HEK293 (cell line): ENCODE measurements around the gene TRMU.

Source experiments
- GLI4 ChIP-seq: fragments of 450-650 bp; formaldehyde crosslinking; IDR thresholded peaks from 2 replicates; pipeline ENCODE4 v1.5.1; 2016; ENCODE audit warnings: missing biosample characterization, missing genetic modification characterization
- MYNN ChIP-seq: fragments of 450-650 bp; formaldehyde crosslinking; IDR thresholded peaks from 2 replicates; pipeline ENCODE4 v1.5.1; 2016; ENCODE audit warnings: missing biosample characterization, missing genetic modification characterization, borderline replicate concordance
- ZBTB17 ChIP-seq: fragments of 450-650 bp; formaldehyde crosslinking; IDR thresholded peaks from 2 replicates; pipeline ENCODE4 v1.5.1; 2016; ENCODE audit warnings: missing biosample characterization, missing genetic modification characterization
- ZBTB21 ChIP-seq: fragments of 450-650 bp; formaldehyde crosslinking; IDR thresholded peaks from 2 replicates; pipeline ENCODE4 v1.5.1; 2017; ENCODE audit warnings: missing biosample characterization, missing genetic modification characterization
- ZFHX2 ChIP-seq: fragments of 450-650 bp; formaldehyde crosslinking; conservative IDR thresholded peaks from 2 replicates; pipeline ENCODE4 v1.5.1; 2016; ENCODE audit warnings: missing biosample characterization, missing genetic modification characterization
- ZNF169 ChIP-seq: fragments of 450-650 bp; formaldehyde crosslinking; IDR thresholded peaks from 2 replicates; pipeline ENCODE4 v1.5.1; 2016; ENCODE audit warnings: missing biosample characterization, missing genetic modification characterization
- ZNF350 ChIP-seq: fragments of 450-650 bp; formaldehyde crosslinking; IDR thresholded peaks from 2 replicates; pipeline ENCODE4 v1.5.0; 2017; ENCODE audit warnings: missing biosample characterization, mild to moderate bottlenecking, missing genetic modification characterization
- ZNF473 ChIP-seq: fragments of 450-650 bp; formaldehyde crosslinking; IDR thresholded peaks from 2 replicates; pipeline ENCODE4 v1.5.1; 2017; ENCODE audit warnings: missing biosample characterization, missing genetic modification characterization
- ZSCAN30 ChIP-seq: fragments of 450-650 bp; IDR thresholded peaks from 2 replicates; pipeline ENCODE4 v1.5.1; 2018; ENCODE audit warnings: missing biosample characterization, mild to moderate bottlenecking, missing genetic modification characterization, moderate library complexity
- TF ChIP-seq, protein P1 (sequence below): fragments of 450-650 bp; formaldehyde crosslinking; IDR thresholded peaks from 2 replicates; pipeline ENCODE4 v1.5.1; 2016; ENCODE audit warnings: missing biosample characterization, missing genetic modification characterization
- TF ChIP-seq, protein P2 (sequence below): fragments of 450-650 bp; formaldehyde crosslinking; IDR thresholded peaks from 2 replicates; pipeline ENCODE4 v1.5.1; 2016; ENCODE audit warnings: missing biosample characterization, missing genetic modification characterization
- TF ChIP-seq, protein P3 (sequence below): fragments of 450-650 bp; formaldehyde crosslinking; IDR thresholded peaks from 2 replicates; pipeline ENCODE4 v1.5.1; 2016; ENCODE audit warnings: missing biosample characterization, missing genetic modification characterization

DNA sequence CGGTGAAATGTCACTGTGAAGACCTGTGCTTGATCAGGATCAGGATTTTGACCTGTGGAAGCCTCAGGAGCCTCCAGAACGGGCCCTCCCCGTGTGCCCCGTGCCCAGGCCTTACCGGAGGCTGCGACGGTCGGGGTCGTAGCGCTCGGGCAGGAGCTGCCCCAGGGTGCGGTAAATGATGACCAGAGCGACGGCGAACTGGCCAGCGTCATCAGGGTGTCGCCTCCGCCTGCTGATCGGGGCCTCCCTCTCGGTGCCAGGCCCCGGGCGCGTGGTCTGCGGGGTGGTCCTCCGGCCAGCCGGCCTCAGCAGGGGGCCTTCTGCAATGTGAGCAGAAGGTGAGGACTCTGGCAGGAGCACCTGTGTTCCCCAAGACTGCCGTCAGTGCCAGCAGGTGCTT lies 46.2 kb downstream of the TRMU start:
- TF ChIP-seq, protein P1, sequence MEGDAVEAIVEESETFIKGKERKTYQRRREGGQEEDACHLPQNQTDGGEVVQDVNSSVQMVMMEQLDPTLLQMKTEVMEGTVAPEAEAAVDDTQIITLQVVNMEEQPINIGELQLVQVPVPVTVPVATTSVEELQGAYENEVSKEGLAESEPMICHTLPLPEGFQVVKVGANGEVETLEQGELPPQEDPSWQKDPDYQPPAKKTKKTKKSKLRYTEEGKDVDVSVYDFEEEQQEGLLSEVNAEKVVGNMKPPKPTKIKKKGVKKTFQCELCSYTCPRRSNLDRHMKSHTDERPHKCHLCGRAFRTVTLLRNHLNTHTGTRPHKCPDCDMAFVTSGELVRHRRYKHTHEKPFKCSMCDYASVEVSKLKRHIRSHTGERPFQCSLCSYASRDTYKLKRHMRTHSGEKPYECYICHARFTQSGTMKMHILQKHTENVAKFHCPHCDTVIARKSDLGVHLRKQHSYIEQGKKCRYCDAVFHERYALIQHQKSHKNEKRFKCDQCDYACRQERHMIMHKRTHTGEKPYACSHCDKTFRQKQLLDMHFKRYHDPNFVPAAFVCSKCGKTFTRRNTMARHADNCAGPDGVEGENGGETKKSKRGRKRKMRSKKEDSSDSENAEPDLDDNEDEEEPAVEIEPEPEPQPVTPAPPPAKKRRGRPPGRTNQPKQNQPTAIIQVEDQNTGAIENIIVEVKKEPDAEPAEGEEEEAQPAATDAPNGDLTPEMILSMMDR (tag by site-specific recombination), result no peak
- TF ChIP-seq, protein P2, sequence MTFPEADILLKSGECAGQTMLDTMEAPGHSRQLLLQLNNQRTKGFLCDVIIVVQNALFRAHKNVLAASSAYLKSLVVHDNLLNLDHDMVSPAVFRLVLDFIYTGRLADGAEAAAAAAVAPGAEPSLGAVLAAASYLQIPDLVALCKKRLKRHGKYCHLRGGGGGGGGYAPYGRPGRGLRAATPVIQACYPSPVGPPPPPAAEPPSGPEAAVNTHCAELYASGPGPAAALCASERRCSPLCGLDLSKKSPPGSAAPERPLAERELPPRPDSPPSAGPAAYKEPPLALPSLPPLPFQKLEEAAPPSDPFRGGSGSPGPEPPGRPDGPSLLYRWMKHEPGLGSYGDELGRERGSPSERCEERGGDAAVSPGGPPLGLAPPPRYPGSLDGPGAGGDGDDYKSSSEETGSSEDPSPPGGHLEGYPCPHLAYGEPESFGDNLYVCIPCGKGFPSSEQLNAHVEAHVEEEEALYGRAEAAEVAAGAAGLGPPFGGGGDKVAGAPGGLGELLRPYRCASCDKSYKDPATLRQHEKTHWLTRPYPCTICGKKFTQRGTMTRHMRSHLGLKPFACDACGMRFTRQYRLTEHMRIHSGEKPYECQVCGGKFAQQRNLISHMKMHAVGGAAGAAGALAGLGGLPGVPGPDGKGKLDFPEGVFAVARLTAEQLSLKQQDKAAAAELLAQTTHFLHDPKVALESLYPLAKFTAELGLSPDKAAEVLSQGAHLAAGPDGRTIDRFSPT (tag by site-specific recombination), result no peak
- no peak for TF ChIP-seq ZBTB21 (tag by site-specific recombination)
- no peak for TF ChIP-seq ZSCAN30 (tag by site-specific recombination)
- TF ChIP-seq ZNF473, result no peak
- no peak for TF ChIP-seq ZFHX2 (tag by site-specific recombination)
- TF ChIP-seq GLI4 (tag by site-specific recombination), result no peak
- no peak for TF ChIP-seq ZNF169 (tag by site-specific recombination)
- no peak for TF ChIP-seq ZBTB17 (tag by site-specific recombination)
- TF ChIP-seq ZNF350, result no peak
- TF ChIP-seq, protein P3, sequence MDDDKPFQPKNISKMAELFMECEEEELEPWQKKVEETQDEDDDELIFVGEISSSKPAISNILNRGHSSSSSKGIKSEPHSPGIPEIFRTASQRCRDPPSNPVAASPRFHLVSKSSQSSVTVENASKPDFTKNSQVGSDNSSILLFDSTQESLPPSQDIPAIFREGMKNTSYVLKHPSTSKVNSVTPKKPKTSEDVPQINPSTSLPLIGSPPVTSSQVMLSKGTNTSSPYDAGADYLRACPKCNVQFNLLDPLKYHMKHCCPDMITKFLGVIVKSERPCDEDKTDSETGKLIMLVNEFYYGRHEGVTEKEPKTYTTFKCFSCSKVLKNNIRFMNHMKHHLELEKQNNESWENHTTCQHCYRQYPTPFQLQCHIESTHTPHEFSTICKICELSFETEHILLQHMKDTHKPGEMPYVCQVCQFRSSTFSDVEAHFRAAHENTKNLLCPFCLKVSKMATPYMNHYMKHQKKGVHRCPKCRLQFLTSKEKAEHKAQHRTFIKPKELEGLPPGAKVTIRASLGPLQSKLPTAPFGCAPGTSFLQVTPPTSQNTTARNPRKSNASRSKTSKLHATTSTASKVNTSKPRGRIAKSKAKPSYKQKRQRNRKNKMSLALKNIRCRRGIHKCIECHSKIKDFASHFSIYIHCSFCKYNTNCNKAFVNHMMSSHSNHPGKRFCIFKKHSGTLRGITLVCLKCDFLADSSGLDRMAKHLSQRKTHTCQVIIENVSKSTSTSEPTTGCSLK (tag by site-specific recombination), result no peak
- no peak for TF ChIP-seq MYNN (tag by site-specific recombination)
